Measurements from ENCODE around the gene PCED1B. TPM values are rescaled to one million over a fixed set of nuclear protein-coding genes. Genes with fewer than 3 reads are reported as not detected.

Gene PCED1B
- total RNA-seq, 1 experiment from 2014 or later, result 6.6 TPM

- Mint-ChIP-seq H3K9me3 (no peaks in the 10 kb centered on the region), H3K4me3 (no peak overlapping the region), H3K27me3 (ENCODE audit: low read depth) (no peaks in the 10 kb centered on the region), H3K27ac (no peak overlapping the region), H3K36me3 (no peaks in the 10 kb centered on the region), H3K4me1 (peaks cover 12% of the 10 kb centered on the region)
- POLR2A ChIA-PET, result interaction anchor here (0.6 kb wide), 1 partner anchor 658 kb away, joined by 5 read pairs; no protein-coding TSS in a partner anchor
- TF ChIP-seq IRF2 (CRISPR knock-in tag; IDR thresholded peaks at IDR 0.05; ENCODE audit: borderline replicate concordance, low read depth), result no peak
- no peak for TF ChIP-seq ZBTB21 (CRISPR knock-in tag; IDR thresholded peaks at IDR 0.05; ENCODE audit: borderline replicate concordance)
- TF ChIP-seq GABPB1 (CRISPR knock-in tag; IDR thresholded peaks at IDR 0.05), result no peak
- no peak for TF ChIP-seq JUN (CRISPR knock-in tag; IDR thresholded peaks at IDR 0.05)
- TF ChIP-seq AR (CRISPR knock-in tag; IDR thresholded peaks at IDR 0.05), result no peak
- TF ChIP-seq IRF1 (CRISPR knock-in tag; IDR thresholded peaks at IDR 0.05), result no peak
- no peak for TF ChIP-seq USF2 (CRISPR knock-in tag; IDR thresholded peaks at IDR 0.05)
- TF ChIP-seq ZNF396 (CRISPR knock-in tag; IDR thresholded peaks at IDR 0.05; ENCODE audit: borderline replicate concordance), result no peak
- DNase-seq (ENCODE audit: low spot score), result no peak
- no peak for ATAC-seq
- CTCF ChIA-PET, result no interaction called here
Measured at GRCh38 chr12:47107926-47108325, 28.5 kb downstream of the PCED1B start.

- Mint-ChIP-seq H3K4me3 (no peak overlapping the region), H3K27ac (no peak overlapping the region), H3K4me1 (peaks cover 12% of the 10 kb centered on the region), H3K9me3 (no peaks in the 10 kb centered on the region), H3K27me3 (ENCODE audit: low read depth) (no peaks in the 10 kb centered on the region), H3K36me3 (no peaks in the 10 kb centered on the region)
- TF ChIP-seq ZNF317 (CRISPR knock-in tag; IDR thresholded peaks at IDR 0.05; ENCODE audit: borderline replicate concordance, low read depth), result no peak
- TF ChIP-seq AR (CRISPR knock-in tag; IDR thresholded peaks at IDR 0.05), result no peak
- TF ChIP-seq IRF2 (CRISPR knock-in tag; IDR thresholded peaks at IDR 0.05; ENCODE audit: borderline replicate concordance, low read depth), result no peak
- ATAC-seq (no peak), DNase-seq (ENCODE audit: low spot score) (no peak)
- CTCF ChIA-PET, result no interaction called here
- POLR2A ChIA-PET, result no interaction called here
Measured at GRCh38 chr12:47110011-47110541, 30.7 kb downstream of the PCED1B start.

GRCh38 chr12:47110718-47111391, 31.4 kb downstream of the PCED1B start:
- ATAC-seq (no peak), DNase-seq (ENCODE audit: low spot score) (no peak)
- ChIA-PET POLR2A (no interaction called here), CTCF (no interaction called here)
- H3K9me3 Mint-ChIP-seq, result no peaks in the 10 kb centered on the region
- TF ChIP-seq FOXK1 (CRISPR knock-in tag; IDR thresholded peaks at IDR 0.05) (no peak), CBFB (CRISPR knock-in tag; IDR thresholded peaks at IDR 0.05; ENCODE audit: low read depth) (no peak), NFYB (CRISPR knock-in tag; conservative IDR thresholded peaks at IDR 0.05; ENCODE audit: low read depth) (no peak), NFE2L1 (CRISPR knock-in tag; IDR thresholded peaks at IDR 0.05) (no peak), TEAD1 (CRISPR knock-in tag; IDR thresholded peaks at IDR 0.05) (no peak), ZNF232 (CRISPR knock-in tag; IDR thresholded peaks at IDR 0.05) (no peak), E2F5 (CRISPR knock-in tag; IDR thresholded peaks at IDR 0.05) (no peak), ZNF121 (CRISPR knock-in tag; IDR thresholded peaks at IDR 0.05) (no peak), ZBTB21 (CRISPR knock-in tag; IDR thresholded peaks at IDR 0.05; ENCODE audit: borderline replicate concordance) (no peak), FOXJ3 (CRISPR knock-in tag; IDR thresholded peaks at IDR 0.05; ENCODE audit: borderline replicate concordance) (no peak), SP1 (CRISPR knock-in tag; conservative IDR thresholded peaks at IDR 0.05) (no peak), MXD4 (CRISPR knock-in tag; IDR thresholded peaks at IDR 0.05; ENCODE audit: borderline replicate concordance) (no peak), HMGA2 (CRISPR knock-in tag; IDR thresholded peaks at IDR 0.05) (no peak)
- peaks cover 4% of the 10 kb centered on the region; the same call in 1 of the 2 replicates for H3K4me1 Mint-ChIP-seq
- H3K27ac Mint-ChIP-seq, result no peak overlapping the region
- H3K27me3 Mint-ChIP-seq (ENCODE audit: low read depth), result no peaks in the 10 kb centered on the region
- no peaks in the 10 kb centered on the region for H3K36me3 Mint-ChIP-seq
- no peak overlapping the region for H3K4me3 Mint-ChIP-seq

Measured in WTC11 (cell line).